Measurements from ENCODE around the gene RPS27. TPM values are rescaled to one million over a fixed set of nuclear protein-coding genes. Genes with fewer than 3 reads are reported as not detected.

The RPS27 gene
- total and polyA plus RNA-seq, 2 of the 13 experiments (the other 11 are each of a cell fraction or from before 2014, with no cell fraction given) = 3,737 to 9,964 TPM

- TF ChIP-seq ZNF576 (CRISPR knock-in tag; IDR thresholded peaks at IDR 0.05) = no peak
- TF ChIP-seq TERF1 (CRISPR knock-in tag; IDR thresholded peaks at IDR 0.05) = no peak
- TF ChIP-seq ATRX (CRISPR knock-in tag; IDR thresholded peaks at IDR 0.05; ENCODE audit: borderline replicate concordance) = no peak
- no peak for TF ChIP-seq CAMTA2 (CRISPR knock-in tag; IDR thresholded peaks at IDR 0.05; ENCODE audit: borderline replicate concordance)
- TF ChIP-seq MAF1 (CRISPR knock-in tag; IDR thresholded peaks at IDR 0.05; ENCODE audit: borderline replicate concordance) = peak; percentile 75; the same call in 1 of the 2 replicates
- peak; percentile 83 for TF ChIP-seq AKAP8 (CRISPR knock-in tag; IDR thresholded peaks at IDR 0.05)
- TF ChIP-seq NFKBIZ (CRISPR knock-in tag; IDR thresholded peaks at IDR 0.05) = no peak
- TF ChIP-seq TARDBP (CRISPR knock-in tag; IDR thresholded peaks at IDR 0.05) = peak; percentile 86
- TF ChIP-seq, protein P1, sequence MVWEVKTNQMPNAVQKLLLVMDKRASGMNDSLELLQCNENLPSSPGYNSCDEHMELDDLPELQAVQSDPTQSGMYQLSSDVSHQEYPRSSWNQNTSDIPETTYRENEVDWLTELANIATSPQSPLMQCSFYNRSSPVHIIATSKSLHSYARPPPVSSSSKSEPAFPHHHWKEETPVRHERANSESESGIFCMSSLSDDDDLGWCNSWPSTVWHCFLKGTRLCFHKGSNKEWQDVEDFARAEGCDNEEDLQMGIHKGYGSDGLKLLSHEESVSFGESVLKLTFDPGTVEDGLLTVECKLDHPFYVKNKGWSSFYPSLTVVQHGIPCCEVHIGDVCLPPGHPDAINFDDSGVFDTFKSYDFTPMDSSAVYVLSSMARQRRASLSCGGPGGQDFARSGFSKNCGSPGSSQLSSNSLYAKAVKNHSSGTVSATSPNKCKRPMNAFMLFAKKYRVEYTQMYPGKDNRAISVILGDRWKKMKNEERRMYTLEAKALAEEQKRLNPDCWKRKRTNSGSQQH (CRISPR knock-in tag; IDR thresholded peaks at IDR 0.05; ENCODE audit: low read depth) = peak; percentile 59; the same call in 1 of the 2 replicates
- peak; percentile 56 for TF ChIP-seq ZEB1 (IDR thresholded peaks at IDR 0.05; ENCODE audit: insufficient replicate concordance, low read depth)
- TF ChIP-seq ZKSCAN5 (CRISPR knock-in tag; IDR thresholded peaks at IDR 0.05) = no peak
- TF ChIP-seq ZNF589 (CRISPR knock-in tag; conservative IDR thresholded peaks at IDR 0.05) = no peak
- no peak for TF ChIP-seq ZBTB33 (CRISPR knock-in tag; IDR thresholded peaks at IDR 0.05)
- TF ChIP-seq ZNF530 (CRISPR knock-in tag; IDR thresholded peaks at IDR 0.05; ENCODE audit: low read depth) = no peak
- TF ChIP-seq PRDM4 (CRISPR knock-in tag; IDR thresholded peaks at IDR 0.05; ENCODE audit: borderline replicate concordance) = no peak
- TF ChIP-seq ZNF619 (CRISPR knock-in tag; IDR thresholded peaks at IDR 0.05) = no peak; the same call in 1 of the 2 replicates
- no peak for TF ChIP-seq RXRA (CRISPR knock-in tag; IDR thresholded peaks at IDR 0.05)
- TF ChIP-seq KDM5B (CRISPR knock-in tag; IDR thresholded peaks at IDR 0.05; ENCODE audit: borderline replicate concordance) = peak; percentile 75; the same call in 1 of the 2 replicates
- no peak for TF ChIP-seq SRSF9 (IDR thresholded peaks at IDR 0.05; ENCODE audit: borderline replicate concordance, insufficient read depth, low read depth, low read length, poor library complexity, severe bottlenecking)
- no peak for TF ChIP-seq ATF1 (CRISPR knock-in tag; IDR thresholded peaks at IDR 0.05)
- peak; percentile 98 for TF ChIP-seq ELF4 (CRISPR knock-in tag; IDR thresholded peaks at IDR 0.05; ENCODE audit: borderline replicate concordance)
These were observed 32.2 kb upstream of the RPS27 start, which contains the start of gene CRTC2 (continued) for GRCh38 chr1:153958111-153958960.
